Measurements from ENCODE around the gene DNAI2.

The DNAI2 gene

DNA sequence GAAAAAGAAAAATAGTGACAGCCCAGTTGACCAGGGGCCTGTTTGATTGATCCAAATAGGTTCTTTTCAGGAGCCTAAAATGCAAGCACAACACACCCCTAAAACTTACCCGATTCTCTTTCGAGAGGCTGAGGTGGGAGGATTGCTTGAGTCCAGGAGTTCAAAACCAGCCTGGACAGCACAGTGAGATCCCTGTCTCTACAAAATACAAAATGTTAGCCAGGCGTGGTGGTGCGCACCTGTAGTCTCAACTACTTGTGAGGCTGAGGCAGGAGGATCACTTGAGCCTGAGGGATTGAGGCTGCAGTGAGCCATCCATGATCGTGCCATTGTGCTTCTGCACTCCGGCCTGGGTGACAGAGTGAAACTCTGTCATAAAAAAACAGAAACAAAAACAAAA is 50.5 kb downstream of the DNAI2 start:
- H3K4me1 ChIP-seq (ENCODE audit: control insufficient read depth, insufficient read depth, low read length): no peaks in the 10 kb centered on the region
- CTCF ChIA-PET: no interaction called here

DNA sequence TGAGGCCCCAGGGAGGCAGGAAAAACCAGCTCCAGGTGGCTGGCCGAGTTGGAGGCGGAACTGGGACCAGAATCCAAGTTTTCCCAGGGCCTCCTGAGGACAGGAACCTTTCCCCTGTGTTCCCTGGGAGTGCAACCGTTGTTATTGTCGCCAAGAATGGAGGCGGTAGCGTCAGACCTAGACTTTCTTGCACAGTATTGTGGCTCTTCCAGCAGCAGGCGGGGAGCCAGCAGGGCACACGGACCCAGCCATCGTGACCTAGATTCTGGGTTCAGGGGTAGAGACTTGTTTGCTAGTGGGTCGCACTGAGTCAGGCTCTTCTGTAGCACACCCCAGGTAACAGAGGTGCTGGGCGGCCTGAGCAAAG is 51.3 kb downstream of the DNAI2 start:
- Histone ChIP-seq H3K4me1 (ENCODE audit: control insufficient read depth, insufficient read depth, low read length) (no peaks in the 10 kb centered on the region), H3K27ac (ENCODE audit: extremely low read depth, low read depth, low read length) (no peak overlapping the region), H3K36me3 (ENCODE audit: control insufficient read depth in 2 of 2, insufficient read depth in 1 of 2, low read length in 2 of 2) (no peaks in the 10 kb centered on the region), H3K4me3 (ENCODE audit: low read depth, low read length) (no peak overlapping the region), H3K9me3 (ENCODE audit: control insufficient read depth, insufficient read depth, low read depth, low read length) (no peaks in the 10 kb centered on the region)
- POLR2A ChIA-PET: no interaction called here
- CTCF ChIA-PET: no interaction called here
- TF ChIP-seq, protein P1, sequence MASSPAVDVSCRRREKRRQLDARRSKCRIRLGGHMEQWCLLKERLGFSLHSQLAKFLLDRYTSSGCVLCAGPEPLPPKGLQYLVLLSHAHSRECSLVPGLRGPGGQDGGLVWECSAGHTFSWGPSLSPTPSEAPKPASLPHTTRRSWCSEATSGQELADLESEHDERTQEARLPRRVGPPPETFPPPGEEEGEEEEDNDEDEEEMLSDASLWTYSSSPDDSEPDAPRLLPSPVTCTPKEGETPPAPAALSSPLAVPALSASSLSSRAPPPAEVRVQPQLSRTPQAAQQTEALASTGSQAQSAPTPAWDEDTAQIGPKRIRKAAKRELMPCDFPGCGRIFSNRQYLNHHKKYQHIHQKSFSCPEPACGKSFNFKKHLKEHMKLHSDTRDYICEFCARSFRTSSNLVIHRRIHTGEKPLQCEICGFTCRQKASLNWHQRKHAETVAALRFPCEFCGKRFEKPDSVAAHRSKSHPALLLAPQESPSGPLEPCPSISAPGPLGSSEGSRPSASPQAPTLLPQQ (tag by site-specific recombination; IDR thresholded peaks at IDR 0.05): no peak
- TF ChIP-seq ZNF10 (tag by site-specific recombination; IDR thresholded peaks at IDR 0.05) (no peak), BCL11A (tag by site-specific recombination; IDR thresholded peaks at IDR 0.05; ENCODE audit: low read depth) (no peak), ZNF629 (tag by site-specific recombination; IDR thresholded peaks at IDR 0.05) (no peak), ZNF473 (tag by site-specific recombination; IDR thresholded peaks at IDR 0.05) (no peak), ZNF416 (tag by site-specific recombination; IDR thresholded peaks at IDR 0.05) (no peak)

More for the DNA sequence above, 50.5 kb downstream of the DNAI2 start:
- TF ChIP-seq EGR2 (tag by site-specific recombination; IDR thresholded peaks at IDR 0.05; ENCODE audit: low read depth) (no peak), ZNF121 (tag by site-specific recombination; IDR thresholded peaks at IDR 0.05) (peak; percentile 68; the same call in 1 of the 2 replicates), MZF1 (tag by site-specific recombination; IDR thresholded peaks at IDR 0.05; ENCODE audit: borderline replicate concordance) (no peak), ZNF169 (tag by site-specific recombination; IDR thresholded peaks at IDR 0.05) (no peak)
- TF ChIP-seq, protein P2, sequence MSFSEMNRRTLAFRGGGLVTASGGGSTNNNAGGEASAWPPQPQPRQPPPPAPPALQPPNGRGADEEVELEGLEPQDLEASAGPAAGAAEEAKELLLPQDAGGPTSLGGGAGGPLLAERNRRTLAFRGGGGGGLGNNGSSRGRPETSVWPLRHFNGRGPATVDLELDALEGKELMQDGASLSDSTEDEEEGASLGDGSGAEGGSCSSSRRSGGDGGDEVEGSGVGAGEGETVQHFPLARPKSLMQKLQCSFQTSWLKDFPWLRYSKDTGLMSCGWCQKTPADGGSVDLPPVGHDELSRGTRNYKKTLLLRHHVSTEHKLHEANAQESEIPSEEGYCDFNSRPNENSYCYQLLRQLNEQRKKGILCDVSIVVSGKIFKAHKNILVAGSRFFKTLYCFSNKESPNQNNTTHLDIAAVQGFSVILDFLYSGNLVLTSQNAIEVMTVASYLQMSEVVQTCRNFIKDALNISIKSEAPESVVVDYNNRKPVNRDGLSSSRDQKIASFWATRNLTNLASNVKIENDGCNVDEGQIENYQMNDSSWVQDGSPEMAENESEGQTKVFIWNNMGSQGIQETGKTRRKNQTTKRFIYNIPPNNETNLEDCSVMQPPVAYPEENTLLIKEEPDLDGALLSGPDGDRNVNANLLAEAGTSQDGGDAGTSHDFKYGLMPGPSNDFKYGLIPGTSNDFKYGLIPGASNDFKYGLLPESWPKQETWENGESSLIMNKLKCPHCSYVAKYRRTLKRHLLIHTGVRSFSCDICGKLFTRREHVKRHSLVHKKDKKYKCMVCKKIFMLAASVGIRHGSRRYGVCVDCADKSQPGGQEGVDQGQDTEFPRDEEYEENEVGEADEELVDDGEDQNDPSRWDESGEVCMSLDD (tag by site-specific recombination; IDR thresholded peaks at IDR 0.05): no peak
- no peaks in the 10 kb centered on the region for H3K36me3 ChIP-seq (ENCODE audit: control insufficient read depth in 2 of 2, insufficient read depth in 1 of 2, low read length in 2 of 2)
- H3K9me3 ChIP-seq (ENCODE audit: control insufficient read depth, insufficient read depth, low read depth, low read length): no peaks in the 10 kb centered on the region
- POLR2A ChIA-PET: interaction anchor here (1.1 kb wide), 1 partner anchor 10 kb away, joined by 4 read pairs; no protein-coding TSS in a partner anchor
- no peak overlapping the region for H3K27ac ChIP-seq (ENCODE audit: extremely low read depth, low read depth, low read length)
- H3K4me3 ChIP-seq (ENCODE audit: low read depth, low read length): no peak overlapping the region

DNA sequence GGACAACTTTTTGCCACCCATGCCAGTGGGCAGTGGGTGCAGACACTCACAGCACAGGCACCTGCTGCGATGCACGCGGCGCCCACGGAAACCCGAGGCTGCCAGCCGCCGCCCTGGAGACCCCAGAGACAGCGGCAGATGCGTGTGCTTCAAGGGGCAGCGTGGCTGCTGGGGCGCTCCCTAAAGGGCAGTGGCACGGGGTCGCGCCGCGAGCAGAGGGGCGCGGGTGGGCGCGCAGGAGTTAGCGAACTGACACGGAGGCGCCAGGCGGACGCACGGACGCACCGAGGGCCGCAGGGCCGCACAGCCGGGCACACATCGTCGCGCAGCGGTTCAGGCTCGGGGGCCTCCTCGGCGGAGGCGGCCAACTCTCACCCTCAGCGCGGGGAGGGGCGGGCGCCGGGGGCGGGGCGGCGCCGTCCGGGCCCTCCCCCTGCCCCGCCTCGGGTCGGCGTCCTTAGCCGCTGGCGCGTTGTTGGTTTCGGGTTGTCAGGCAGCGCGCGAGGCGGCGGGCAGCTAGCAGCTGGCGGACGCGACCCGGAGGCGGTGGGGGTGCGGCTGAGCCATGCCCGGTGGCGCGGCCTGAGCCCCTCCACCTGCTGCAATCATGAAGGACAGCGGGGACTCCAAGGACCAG is 51.8 kb downstream of the DNAI2 start, which contains the start of gene KIF19:
Gene KIF19 (plus strand): TSS at position 484 of the 637 bp plus-strand sequence. CDS start 124 bp downstream, at position 608.
- no peak within 1 kb of the TSS; the same call in 1 of the 2 replicates for H3K4me3 ChIP-seq (ENCODE audit: low read depth, low read length)
- TF ChIP-seq ZNF274 (IDR thresholded peaks at IDR 0.05; ENCODE audit: low read length): no peak
- TF ChIP-seq ZNF274 (tag by site-specific recombination; IDR thresholded peaks at IDR 0.05; ENCODE audit: borderline replicate concordance): no peak
- TF ChIP-seq, protein P3, sequence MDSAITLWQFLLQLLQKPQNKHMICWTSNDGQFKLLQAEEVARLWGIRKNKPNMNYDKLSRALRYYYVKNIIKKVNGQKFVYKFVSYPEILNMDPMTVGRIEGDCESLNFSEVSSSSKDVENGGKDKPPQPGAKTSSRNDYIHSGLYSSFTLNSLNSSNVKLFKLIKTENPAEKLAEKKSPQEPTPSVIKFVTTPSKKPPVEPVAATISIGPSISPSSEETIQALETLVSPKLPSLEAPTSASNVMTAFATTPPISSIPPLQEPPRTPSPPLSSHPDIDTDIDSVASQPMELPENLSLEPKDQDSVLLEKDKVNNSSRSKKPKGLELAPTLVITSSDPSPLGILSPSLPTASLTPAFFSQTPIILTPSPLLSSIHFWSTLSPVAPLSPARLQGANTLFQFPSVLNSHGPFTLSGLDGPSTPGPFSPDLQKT (IDR thresholded peaks at IDR 0.05; ENCODE audit: borderline replicate concordance, low read depth, low read length): no peak
- no peak for TF ChIP-seq ZNF10 (tag by site-specific recombination; IDR thresholded peaks at IDR 0.05)
- no peak for TF ChIP-seq ZNF248 (tag by site-specific recombination; IDR thresholded peaks at IDR 0.05)
- TF ChIP-seq, protein P4, sequence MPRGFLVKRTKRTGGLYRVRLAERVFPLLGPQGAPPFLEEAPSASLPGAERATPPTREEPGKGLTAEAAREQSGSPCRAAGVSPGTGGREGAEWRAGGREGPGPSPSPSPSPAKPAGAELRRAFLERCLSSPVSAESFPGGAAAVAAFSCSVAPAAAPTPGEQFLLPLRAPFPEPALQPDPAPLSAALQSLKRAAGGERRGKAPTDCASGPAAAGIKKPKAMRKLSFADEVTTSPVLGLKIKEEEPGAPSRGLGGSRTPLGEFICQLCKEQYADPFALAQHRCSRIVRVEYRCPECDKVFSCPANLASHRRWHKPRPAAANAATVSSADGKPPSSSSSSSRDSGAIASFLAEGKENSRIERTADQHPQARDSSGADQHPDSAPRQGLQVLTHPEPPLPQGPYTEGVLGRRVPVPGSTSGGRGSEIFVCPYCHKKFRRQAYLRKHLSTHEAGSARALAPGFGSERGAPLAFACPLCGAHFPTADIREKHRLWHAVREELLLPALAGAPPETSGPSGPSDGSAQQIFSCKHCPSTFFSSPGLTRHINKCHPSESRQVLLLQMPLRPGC (tag by site-specific recombination; IDR thresholded peaks at IDR 0.05): no peak
- TF ChIP-seq ZNF48 (tag by site-specific recombination; IDR thresholded peaks at IDR 0.05): no peak
- no peak for TF ChIP-seq GLI2 (tag by site-specific recombination; IDR thresholded peaks at IDR 0.05; ENCODE audit: borderline replicate concordance, low read depth)
- TF ChIP-seq TCF7L2 (IDR thresholded peaks at IDR 0.05; ENCODE audit: borderline replicate concordance, low read depth, low read length): no peak
- TF ChIP-seq ZNF837 (tag by site-specific recombination; IDR thresholded peaks at IDR 0.05): no peak
- TF ChIP-seq, protein P5, sequence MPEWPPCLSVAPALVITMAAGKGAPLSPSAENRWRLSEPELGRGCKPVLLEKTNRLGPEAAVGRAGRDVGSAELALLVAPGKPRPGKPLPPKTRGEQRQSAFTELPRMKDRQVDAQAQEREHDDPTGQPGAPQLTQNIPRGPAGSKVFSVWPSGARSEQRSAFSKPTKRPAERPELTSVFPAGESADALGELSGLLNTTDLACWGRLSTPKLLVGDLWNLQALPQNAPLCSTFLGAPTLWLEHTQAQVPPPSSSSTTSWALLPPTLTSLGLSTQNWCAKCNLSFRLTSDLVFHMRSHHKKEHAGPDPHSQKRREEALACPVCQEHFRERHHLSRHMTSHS (tag by site-specific recombination; IDR thresholded peaks at IDR 0.05): no peak
- no peak for TF ChIP-seq MEIS1 (CRISPR knock-in tag; IDR thresholded peaks at IDR 0.05; ENCODE audit: borderline replicate concordance)

More for the DNA sequence above, 51.8 kb downstream of the DNAI2 start, which contains the start of gene KIF19:
- no peaks in the 10 kb centered on the region for H3K36me3 ChIP-seq (ENCODE audit: control insufficient read depth in 2 of 2, insufficient read depth in 1 of 2, low read length in 2 of 2)
- POLR2A ChIA-PET: no interaction called here
- H3K4me1 ChIP-seq (ENCODE audit: control insufficient read depth, insufficient read depth, low read length): no peaks in the 10 kb centered on the region
- CTCF ChIA-PET: no interaction called here
- H3K27ac ChIP-seq (ENCODE audit: extremely low read depth, low read depth, low read length): no peak within 1 kb of the TSS
- no peaks in the 10 kb centered on the region for H3K9me3 ChIP-seq (ENCODE audit: control insufficient read depth, insufficient read depth, low read depth, low read length)
